Measurements from ENCODE around the gene MCEMP1.

DNA sequence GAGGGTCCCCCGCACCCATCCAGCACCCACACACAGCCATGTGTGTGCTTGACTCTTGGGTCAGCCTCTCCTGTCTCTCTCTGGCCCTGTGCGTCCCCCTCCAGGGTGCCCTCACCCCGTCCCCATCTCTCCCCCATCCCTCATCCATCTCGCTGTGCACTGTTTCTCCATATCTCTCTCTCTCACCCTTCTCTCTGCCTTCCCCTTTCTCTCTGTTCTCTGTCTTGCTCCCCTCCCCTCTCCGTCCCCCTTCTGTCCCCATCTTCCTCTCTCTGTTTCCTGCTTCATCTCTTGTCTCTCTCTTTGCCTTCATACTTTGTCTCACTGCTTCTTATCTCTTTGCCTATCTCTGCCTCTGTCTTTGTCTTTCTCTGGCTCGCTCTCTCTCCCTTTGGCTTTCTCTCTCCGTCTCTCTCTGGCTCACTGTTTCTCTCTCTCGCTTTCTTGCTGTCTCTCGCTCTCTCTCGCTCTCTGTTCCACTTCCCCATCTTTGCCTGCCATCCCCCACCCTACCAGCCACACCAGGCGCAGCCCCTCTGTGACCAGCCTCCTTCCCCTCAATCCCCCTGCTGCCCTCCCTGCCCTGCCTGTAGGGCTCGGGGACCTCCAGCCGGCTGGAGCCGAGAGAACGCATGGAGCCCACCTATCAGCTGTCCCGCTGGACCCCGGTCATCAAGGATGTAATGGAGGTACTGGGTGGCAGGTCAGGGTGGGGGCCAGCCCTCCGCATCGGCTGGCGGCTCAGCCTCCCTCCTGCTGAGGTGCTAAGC is 31.0 kb upstream of the MCEMP1 start:
- TF ChIP-seq POLR2A (IDR thresholded peaks at IDR 0.05; ENCODE audit: low read length) (no peak), GATA1 (IDR thresholded peaks at IDR 0.05; ENCODE audit: low read depth, low read length) (no peak)

Data from erythroblast (primary cell).